Measurements from ENCODE around the gene PTPRT. TPM values are rescaled to one million over a fixed set of nuclear protein-coding genes. Genes with fewer than 3 reads are reported as not detected.

PTPRT gene
- total and polyA plus RNA-seq, 10 of the 15 experiments (the other 5 are each of a cell fraction or from before 2014, with no cell fraction given) = not detected

DNA sequence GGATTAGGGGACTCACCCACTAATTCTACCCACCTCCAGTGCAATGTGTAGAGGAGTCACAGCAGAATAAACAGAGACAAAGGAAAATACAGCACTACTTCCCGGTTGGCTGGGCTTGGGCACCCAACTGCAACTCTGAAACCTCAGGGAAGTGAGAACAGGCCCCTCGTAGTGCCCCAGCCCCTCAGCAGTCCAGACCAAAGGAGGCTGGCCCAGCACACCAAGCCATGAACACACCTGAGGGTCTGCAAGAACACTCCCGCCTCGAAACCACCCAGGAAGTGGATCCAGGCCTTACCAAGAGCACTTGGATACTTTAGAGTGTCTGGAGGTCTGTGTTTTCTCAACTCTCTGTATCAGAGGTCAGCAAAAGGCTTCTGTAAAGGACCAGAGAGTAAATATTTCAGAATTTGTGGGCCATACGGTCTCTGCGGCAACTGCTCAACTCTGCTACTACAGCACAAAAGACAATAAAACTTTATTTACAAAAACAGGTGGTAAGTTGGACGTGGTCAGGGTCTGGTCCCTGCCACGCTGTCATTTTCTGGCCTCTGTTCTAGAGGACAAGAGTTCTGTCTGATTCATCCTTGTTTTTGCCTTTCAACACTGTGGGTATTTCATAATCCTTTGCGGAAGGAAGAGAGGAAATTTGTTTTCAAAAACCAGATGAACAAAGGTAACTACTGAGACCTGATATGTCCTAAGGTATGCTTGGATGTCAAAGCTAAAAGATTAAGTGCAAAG, 154.6 kb downstream of the PTPRT start:
- no peaks in the 10 kb centered on the region for H3K9me3 ChIP-seq (replicated peaks; ENCODE audit: control insufficient read depth, insufficient read depth, low read length)
- H3K27ac ChIP-seq (ENCODE audit: control insufficient read depth, insufficient read depth) = no peak overlapping the region
- TF ChIP-seq REST (IDR thresholded peaks at IDR 0.05; ENCODE audit: low read depth, low read length) (no peak), GATAD2B (conservative IDR thresholded peaks at IDR 0.05; ENCODE audit: low read depth) (no peak), IKZF2 (IDR thresholded peaks at IDR 0.05) (no peak), CBFB (IDR thresholded peaks at IDR 0.05; ENCODE audit: low read depth) (no peak), ZBTB40 (IDR thresholded peaks at IDR 0.05; ENCODE audit: borderline replicate concordance) (no peak)
- H3K9ac ChIP-seq (ENCODE audit: control insufficient read depth, insufficient read depth, low read length) = no peak overlapping the region
- WGBS (ENCODE audit: insufficient coverage, insufficient replicate concordance, low lambda C conversion rate, missing lambda C conversion rate) = 35% methylated on average over 9 of the region's 9 CpGs
- no peak for FAIRE-seq
- in situ Hi-C loops (cut with MboI) (no loop called here), intact Hi-C loops (cut with micrococcal nuclease; ENCODE audit: unreplicated experiment) (no loop called here)
- CTCF ChIA-PET = interaction anchor here (1.0 kb wide), 1 partner anchor 10 kb away, joined by 3 read pairs; no protein-coding TSS in a partner anchor
- H4K20me1 ChIP-seq (ENCODE audit: control insufficient read depth, insufficient read depth) = no peaks in the 10 kb centered on the region
- H3K79me2 ChIP-seq (ENCODE audit: control insufficient read depth, insufficient read depth, low read length) = no peaks in the 10 kb centered on the region
- H2AFZ ChIP-seq (ENCODE audit: control insufficient read depth, low read depth, low read length) = no peak overlapping the region
- H3K4me3 ChIP-seq = no peak overlapping the region
- H3K36me3 ChIP-seq (ENCODE audit: control insufficient read depth in 2 of 2, insufficient read depth in 2 of 2, low read length in 1 of 2) = no peaks in the 10 kb centered on the region
- no peaks in the 10 kb centered on the region for H3K4me1 ChIP-seq (ENCODE audit: control insufficient read depth, insufficient read depth, low read length)
- no peaks in the 10 kb centered on the region; a peak in 1 of 4 replicates for H3K27me3 ChIP-seq (replicated peaks in 1 of 2; ENCODE audit: control insufficient read depth in 2 of 2, insufficient read depth in 2 of 2, low read length in 1 of 2)
- no peak for ATAC-seq
- RAD21 ChIA-PET (ENCODE audit: unreplicated experiment) = no interaction called here
- H3K4me2 ChIP-seq (ENCODE audit: control insufficient read depth, insufficient read depth) = no peak overlapping the region
- POLR2A ChIA-PET = no interaction called here
- DNase-seq (ENCODE audit: low read depth, low spot score) = no peak
- BruUV-seq (replicated peaks) = no TSS peak
- SMC1A ChIA-PET (ENCODE audit: uncharacterized antibody, unreplicated experiment) = interaction anchor here (0.6 kb wide), 1 partner anchor 1848 kb away, joined by 3 read pairs; no protein-coding TSS in a partner anchor
